ENCODE data around the gene TRMU. TPM values are rescaled to one million over a fixed set of nuclear protein-coding genes. Genes with fewer than 3 reads are reported as not detected.

Gene TRMU
- total RNA-seq, 1 donor from 2014 or later = 70.6 TPM

DNA sequence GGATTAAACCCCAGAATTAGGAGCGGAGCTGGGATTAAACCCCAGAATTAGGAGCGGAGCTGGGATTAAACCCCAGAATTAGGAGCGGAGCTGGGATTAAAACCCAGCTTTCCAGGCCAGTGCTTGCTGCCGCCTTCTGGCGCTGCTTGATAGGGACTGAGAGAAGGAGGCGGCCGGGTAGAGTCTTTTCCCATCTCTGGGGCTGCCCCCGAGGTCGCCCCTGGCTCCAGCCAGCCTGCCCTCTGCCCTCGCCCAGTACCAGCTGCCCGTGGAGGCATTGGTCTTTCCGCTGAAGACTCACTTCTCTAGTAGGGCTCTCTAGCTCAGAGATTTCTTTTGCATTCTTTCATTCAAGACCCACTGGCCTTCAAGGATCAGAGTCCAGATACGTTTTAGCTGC is 5.2 kb downstream of the TRMU start:
- H3K9me3 Mint-ChIP-seq = no peaks in the 10 kb centered on the region
- peaks cover 33% of the 10 kb centered on the region for H3K36me3 Mint-ChIP-seq
- TF ChIP-seq, protein P1, sequence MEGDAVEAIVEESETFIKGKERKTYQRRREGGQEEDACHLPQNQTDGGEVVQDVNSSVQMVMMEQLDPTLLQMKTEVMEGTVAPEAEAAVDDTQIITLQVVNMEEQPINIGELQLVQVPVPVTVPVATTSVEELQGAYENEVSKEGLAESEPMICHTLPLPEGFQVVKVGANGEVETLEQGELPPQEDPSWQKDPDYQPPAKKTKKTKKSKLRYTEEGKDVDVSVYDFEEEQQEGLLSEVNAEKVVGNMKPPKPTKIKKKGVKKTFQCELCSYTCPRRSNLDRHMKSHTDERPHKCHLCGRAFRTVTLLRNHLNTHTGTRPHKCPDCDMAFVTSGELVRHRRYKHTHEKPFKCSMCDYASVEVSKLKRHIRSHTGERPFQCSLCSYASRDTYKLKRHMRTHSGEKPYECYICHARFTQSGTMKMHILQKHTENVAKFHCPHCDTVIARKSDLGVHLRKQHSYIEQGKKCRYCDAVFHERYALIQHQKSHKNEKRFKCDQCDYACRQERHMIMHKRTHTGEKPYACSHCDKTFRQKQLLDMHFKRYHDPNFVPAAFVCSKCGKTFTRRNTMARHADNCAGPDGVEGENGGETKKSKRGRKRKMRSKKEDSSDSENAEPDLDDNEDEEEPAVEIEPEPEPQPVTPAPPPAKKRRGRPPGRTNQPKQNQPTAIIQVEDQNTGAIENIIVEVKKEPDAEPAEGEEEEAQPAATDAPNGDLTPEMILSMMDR (IDR thresholded peaks at IDR 0.05; ENCODE audit: unreplicated experiment) = no peak
- no peak overlapping the region for H3K4me3 Mint-ChIP-seq
- DNase-seq (ENCODE audit: low spot score in 2 of 2, unreplicated experiment in 2 of 2) = no peak
- peaks cover 10% of the 10 kb centered on the region for H3K4me1 Mint-ChIP-seq
- H3K27me3 Mint-ChIP-seq (ENCODE audit: low read depth) = no peaks in the 10 kb centered on the region
- H3K27ac Mint-ChIP-seq = no peak overlapping the region

DNA sequence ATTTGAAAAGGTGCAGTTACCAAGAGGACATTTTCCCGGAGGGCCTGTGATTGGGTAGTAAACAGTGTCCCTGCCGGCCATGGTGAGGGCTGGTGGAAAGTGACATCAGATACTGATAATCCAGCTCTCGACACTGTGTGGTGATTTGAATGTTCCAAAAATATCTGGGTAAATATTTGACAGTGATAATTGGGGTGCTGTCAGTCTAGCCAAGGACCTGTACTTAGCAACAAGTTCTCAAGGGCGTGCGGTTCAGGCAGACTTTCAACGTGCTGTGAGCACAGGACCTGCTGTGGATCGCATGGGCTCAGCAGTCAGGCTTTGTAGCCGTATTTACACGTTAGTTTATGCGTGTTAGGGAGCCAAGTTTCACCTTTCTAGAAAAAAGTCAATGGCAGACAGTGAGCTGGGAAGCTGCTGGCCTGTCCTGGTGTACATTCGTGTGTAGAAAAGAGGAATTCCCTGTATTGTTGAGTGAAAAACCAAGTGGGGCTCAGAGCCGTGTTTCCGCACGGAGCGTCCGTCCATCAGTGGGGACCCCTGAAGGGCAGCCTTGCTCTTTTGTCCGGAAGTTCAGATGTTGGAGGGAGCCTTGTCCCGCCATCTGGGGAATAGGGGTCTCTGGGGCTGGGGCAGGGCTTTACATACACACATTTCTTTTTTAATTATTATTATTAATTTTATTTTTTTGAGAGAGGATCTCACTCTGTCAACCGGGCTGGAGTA is 11.3 kb downstream of the TRMU start:
- TF ChIP-seq, protein P1 (IDR thresholded peaks at IDR 0.05; ENCODE audit: unreplicated experiment) = no peak
- Mint-ChIP-seq H3K9me3 (no peaks in the 10 kb centered on the region), H3K4me1 (no peaks in the 10 kb centered on the region), H3K27ac (no peak overlapping the region), H3K4me3 (no peak overlapping the region), H3K27me3 (ENCODE audit: low read depth) (no peaks in the 10 kb centered on the region), H3K36me3 (peaks cover 32% of the 10 kb centered on the region)
- DNase-seq (ENCODE audit: low spot score in 2 of 2, unreplicated experiment in 2 of 2) = no peak

DNA sequence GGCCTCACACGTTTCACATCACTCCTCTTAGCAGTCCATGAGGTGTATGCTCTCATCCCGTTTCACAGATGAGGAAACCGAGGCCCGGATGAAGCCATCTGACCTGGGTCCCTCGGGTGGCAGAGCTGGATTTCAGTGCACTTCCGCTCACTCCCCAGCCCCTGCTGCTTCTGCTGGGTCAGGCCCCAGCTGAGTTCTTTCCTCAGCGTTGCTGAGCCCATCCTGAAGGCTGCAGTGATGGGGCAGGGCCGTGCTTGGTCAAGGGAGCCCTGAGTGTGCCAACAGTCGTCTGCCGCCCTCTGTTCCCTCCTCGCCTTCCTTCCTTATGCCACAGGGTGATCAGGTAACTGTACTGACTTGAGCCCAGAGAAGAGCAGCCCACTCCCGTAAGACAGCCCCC is 12.1 kb downstream of the TRMU start:
- Mint-ChIP-seq H3K36me3 (peaks cover 33% of the 10 kb centered on the region), H3K4me3 (no peak overlapping the region), H3K9me3 (no peaks in the 10 kb centered on the region), H3K27me3 (ENCODE audit: low read depth) (no peaks in the 10 kb centered on the region), H3K27ac (no peak overlapping the region), H3K4me1 (no peaks in the 10 kb centered on the region)
- TF ChIP-seq, protein P1 (IDR thresholded peaks at IDR 0.05; ENCODE audit: unreplicated experiment) = no peak
- no peak for DNase-seq (ENCODE audit: low spot score in 2 of 2, unreplicated experiment in 2 of 2)

DNA sequence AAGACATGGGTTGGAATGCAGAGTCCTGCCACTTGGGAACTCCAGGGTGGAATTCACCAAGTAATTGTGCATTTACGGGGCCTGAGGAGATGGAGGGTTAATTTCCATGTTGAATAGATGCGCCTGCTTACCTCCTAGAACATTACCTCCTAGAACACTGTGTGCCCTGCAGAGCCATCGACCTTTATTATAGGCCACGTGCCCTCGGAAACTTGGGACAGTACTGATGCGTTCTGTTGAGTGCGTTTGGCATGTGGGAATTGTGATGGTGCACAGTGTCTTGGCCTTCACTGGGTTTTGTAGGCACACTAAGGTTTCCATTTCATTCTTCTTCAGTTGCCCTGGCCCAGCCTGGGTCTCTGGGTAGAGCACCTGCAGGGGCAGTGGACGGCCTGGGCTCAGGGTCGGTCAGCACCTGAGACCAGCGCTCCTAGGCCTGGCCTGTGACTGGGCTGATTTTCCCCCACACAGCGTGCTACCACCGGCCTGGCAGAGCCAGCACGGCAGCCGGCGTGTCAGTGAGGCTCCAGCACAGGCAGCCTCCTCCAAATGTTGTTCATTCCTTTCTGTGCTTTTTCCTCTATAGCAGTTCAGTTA is 12.7 kb downstream of the TRMU start:
- H3K36me3 Mint-ChIP-seq = peaks cover 31% of the 10 kb centered on the region
- H3K27ac Mint-ChIP-seq = no peak overlapping the region
- no peak for DNase-seq (ENCODE audit: low spot score in 2 of 2, unreplicated experiment in 2 of 2)
- TF ChIP-seq, protein P1 (IDR thresholded peaks at IDR 0.05; ENCODE audit: unreplicated experiment) = no peak
- no peaks in the 10 kb centered on the region for H3K27me3 Mint-ChIP-seq (ENCODE audit: low read depth)
- H3K4me3 Mint-ChIP-seq = no peak overlapping the region
- no peaks in the 10 kb centered on the region for H3K9me3 Mint-ChIP-seq
- no peaks in the 10 kb centered on the region for H3K4me1 Mint-ChIP-seq

DNA sequence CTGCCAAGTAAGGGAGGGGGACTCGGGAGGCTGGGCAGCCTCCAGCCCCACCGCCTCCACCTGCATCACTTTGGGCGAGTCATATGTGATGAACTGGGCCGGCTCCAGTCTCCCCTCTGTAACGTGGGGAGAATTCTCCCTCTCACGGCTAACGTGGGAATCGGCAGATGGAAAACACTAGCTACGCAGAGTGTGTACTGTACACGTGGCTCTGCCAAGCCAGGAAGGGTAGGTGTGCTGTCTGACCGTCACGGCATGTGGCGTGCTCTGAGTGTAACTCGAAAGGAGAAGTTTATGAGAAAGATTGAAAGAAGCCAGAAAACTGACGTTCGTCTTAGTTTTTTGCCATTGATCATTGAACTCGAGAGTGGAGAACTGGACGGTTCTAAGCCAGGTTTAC is 13.7 kb downstream of the TRMU start:
- no peak overlapping the region for H3K27ac Mint-ChIP-seq
- no peaks in the 10 kb centered on the region for H3K4me1 Mint-ChIP-seq
- no peak overlapping the region for H3K4me3 Mint-ChIP-seq
- DNase-seq (ENCODE audit: low spot score in 2 of 2, unreplicated experiment in 2 of 2) = no peak
- no peaks in the 10 kb centered on the region for H3K27me3 Mint-ChIP-seq (ENCODE audit: low read depth)
- TF ChIP-seq, protein P1 (IDR thresholded peaks at IDR 0.05; ENCODE audit: unreplicated experiment) = no peak
- no peaks in the 10 kb centered on the region for H3K9me3 Mint-ChIP-seq
- H3K36me3 Mint-ChIP-seq = peaks cover 33% of the 10 kb centered on the region

Measured in mesothelial cell of epicardium (in vitro differentiated cells).